Liver (tissue), 9 donors: ENCODE measurements around the gene SEMA4D. TPM values are rescaled to one million over a fixed set of nuclear protein-coding genes. Genes with fewer than 3 reads are reported as not detected.

Source experiments
- DNase-seq: peaks from one replicate; pipeline ENCODE4 v3.0.0-alpha.2; 2017; ENCODE audit warnings: low spot score
- H3K27ac ChIP-seq, 2 donors: one replicate each; pipeline ENCODE4 v1.7.0; 2013; ENCODE audit warnings: inconsistent platforms in 2 of 2, low read length in 2 of 2, control low read depth in 1 of 2, low read depth in 1 of 2, mild to moderate bottlenecking in 1 of 2
- H3K27me3 ChIP-seq, 4 donors: one replicate each; pipeline versions ENCODE4 v1.6.1 to v1.7.0; 2013; ENCODE audit warnings: low read length in 3 of 4, inconsistent platforms in 1 of 4, mild to moderate bottlenecking in 1 of 4, moderate library complexity in 1 of 4; ENCODE audit not compliant: control insufficient read depth in 4 of 4, insufficient read depth in 4 of 4
- H3K36me3 ChIP-seq, 4 donors: one replicate each; pipeline versions ENCODE4 v1.6.1 to v1.7.0; 2013; ENCODE audit warnings: low read length in 3 of 4, mild to moderate bottlenecking in 3 of 4, low read depth in 1 of 4, moderate library complexity in 1 of 4; ENCODE audit not compliant: control insufficient read depth in 4 of 4, insufficient read depth in 3 of 4
- H3K4me1 ChIP-seq, 4 donors: one replicate each; pipeline versions ENCODE4 v1.6.1 to v1.7.0; 2013; ENCODE audit warnings: low read length in 3 of 4, mild to moderate bottlenecking in 3 of 4, moderate library complexity in 1 of 4; ENCODE audit not compliant: control insufficient read depth in 4 of 4, insufficient read depth in 4 of 4
- H3K4me3 ChIP-seq, 3 donors: one replicate each; pipeline versions ENCODE4 v1.6.1 to v1.7.0; 2013; ENCODE audit warnings: low read length in 3 of 3, control low read depth in 1 of 3, low read depth in 1 of 3, mild to moderate bottlenecking in 1 of 3
- H3K9ac ChIP-seq, 2 donors: one replicate each; pipeline ENCODE4 v1.7.0; 2013; ENCODE audit warnings: low read length in 2 of 2, mild to moderate bottlenecking in 2 of 2, moderate library complexity in 2 of 2, control low read depth in 1 of 2, low read depth in 1 of 2
- H3K9me3 ChIP-seq, 4 donors: one replicate each; pipeline versions ENCODE4 v1.6.1 to v1.7.0; 2013; ENCODE audit warnings: low read length in 3 of 4; ENCODE audit not compliant: control insufficient read depth in 4 of 4
- EGR1 ChIP-seq, 2 donors: IDR thresholded peaks; 2 replicates each; pipeline ENCODE4 v1.6.1; 2016 to 2018; ENCODE audit warnings: antibody characterized with exemption in 2 of 2, low read depth in 2 of 2
- FOXA1 ChIP-seq: IDR thresholded peaks from 2 replicates; pipeline ENCODE4 v1.6.1; 2016; ENCODE audit warnings: antibody characterized with exemption
- FOXA2 ChIP-seq: IDR thresholded peaks from 2 replicates; pipeline ENCODE4 v1.6.1; 2016; ENCODE audit warnings: antibody characterized with exemption
- GABPA ChIP-seq, 2 donors: IDR thresholded peaks in 1 of 2; conservative IDR thresholded peaks in 1 of 2; 2 replicates each; pipeline ENCODE4 v1.6.1; 2016; ENCODE audit warnings: antibody characterized with exemption in 2 of 2, mild to moderate bottlenecking in 1 of 2, moderate library complexity in 1 of 2
- HNF4A ChIP-seq, 2 donors: conservative IDR thresholded peaks; 2 replicates each; pipeline ENCODE4 v1.6.1; 2016; ENCODE audit warnings: antibody characterized with exemption in 2 of 2, mild to moderate bottlenecking in 2 of 2
- HNF4G ChIP-seq: IDR thresholded peaks from 2 replicates; pipeline ENCODE4 v1.6.1; 2016; ENCODE audit warnings: antibody characterized with exemption
- JUND ChIP-seq, 2 donors: IDR thresholded peaks; 2 replicates each; pipeline ENCODE4 v1.6.1; 2016; ENCODE audit warnings: antibody characterized with exemption in 2 of 2
- NR2F2 ChIP-seq: IDR thresholded peaks from 2 replicates; pipeline ENCODE4 v1.6.1; 2016; ENCODE audit warnings: antibody characterized with exemption
- RAD21 ChIP-seq, 2 donors: IDR thresholded peaks; 2 replicates each; pipeline ENCODE4 v1.6.1; 2016; ENCODE audit warnings: antibody characterized with exemption in 2 of 2, mild to moderate bottlenecking in 2 of 2
- REST ChIP-seq: IDR thresholded peaks from 2 replicates; pipeline ENCODE4 v1.6.1; 2016; ENCODE audit warnings: antibody characterized with exemption, mild to moderate bottlenecking
- RXRA ChIP-seq, 2 donors: IDR thresholded peaks; 2 replicates each; pipeline ENCODE4 v1.6.1; 2017 to 2018; ENCODE audit warnings: antibody characterized with exemption in 2 of 2, mild to moderate bottlenecking in 1 of 2
- SP1 ChIP-seq: IDR thresholded peaks from 2 replicates; pipeline ENCODE4 v1.6.1; 2018; ENCODE audit warnings: antibody characterized with exemption, mild to moderate bottlenecking
- TAF1 ChIP-seq: conservative IDR thresholded peaks from 2 replicates; pipeline ENCODE4 v1.6.1; 2016; ENCODE audit warnings: antibody characterized with exemption, mild to moderate bottlenecking
- WGBS: extraction: QIAGEN DNeasy Blood & Tissue Kit; methylation state at CpG from one replicate; pipeline ENCODE4 v1.1.7; 2013; 5-methylcytosine and 5-hydroxymethylcytosine counted together
- polyA plus RNA-seq, 2 donors: library from polyadenylated mRNA; stranded (reverse) in 1 of 2; unstranded in 1 of 2; fragments of 200-250 nt in 1 of 2; fragments of >200 nt in 1 of 2; fragmentation: Nextera tagmentation in 1 of 2; extraction: Ambion mirVana in 1 of 2; gene quantifications; one replicate each; pipeline versions ENCODE4 v1.2.1 to v1.2.3, GENCODE V29; 2013 to 2015
- total RNA-seq, 2 donors: library from RNA; depleted of rRNA; stranded (reverse); fragments of >200 nt; gene quantifications; one replicate each; pipeline ENCODE4 v1.2.3, GENCODE V29; 2014
- TF ChIP-seq, protein P1 (sequence below): IDR thresholded peaks from 2 replicates; pipeline ENCODE4 v1.6.1; 2016; ENCODE audit warnings: antibody characterized with exemption
- TF ChIP-seq, protein P2 (sequence below): IDR thresholded peaks from 2 replicates; pipeline ENCODE4 v1.6.1; 2016; ENCODE audit warnings: antibody characterized with exemption
- TF ChIP-seq, protein P3 (sequence below): fragments of 150-350 bp; IDR thresholded peaks from 2 replicates; pipeline ENCODE4 v1.5.1; 2017; ENCODE audit warnings: improper control_type of control experiment, low read depth, low read length; ENCODE audit not compliant: missing input control
- TF ChIP-seq, protein P4 (sequence below): IDR thresholded peaks from 2 replicates; pipeline ENCODE4 v1.6.1; 2016; ENCODE audit warnings: antibody characterized with exemption
- donor health status: healthy.
- donor health status: healthy.
- donor health status: healthy.
- donor health status: healthy.
- donor health status: healthy.

SEMA4D gene
- total and polyA plus RNA-seq, 4 donors: 1.4 to 12.0 (median 4.1) TPM

DNA sequence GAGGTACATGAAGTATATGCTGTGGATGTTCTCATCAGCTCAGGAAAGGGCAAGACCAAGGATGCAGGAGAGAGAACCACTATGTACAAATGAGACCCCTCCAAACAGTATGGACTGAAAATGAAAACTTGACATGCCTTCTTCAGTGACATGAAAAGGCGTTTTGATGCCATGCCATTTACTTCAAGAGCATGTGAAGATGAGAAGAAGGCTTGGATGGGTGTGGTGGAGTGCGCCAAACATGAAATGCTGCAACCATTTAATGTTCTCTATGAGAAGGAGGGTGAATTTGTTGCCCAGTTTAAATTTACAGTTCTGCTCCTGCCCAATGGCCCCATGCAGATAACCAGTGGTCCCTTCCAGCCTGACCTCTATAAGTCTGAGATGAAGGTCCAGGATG lies 47.7 kb downstream of the SEMA4D start:
- Histone ChIP-seq H3K9me3 (no peaks in the 10 kb centered on the region), H3K27ac (no peak overlapping the region), H3K4me1 (no peaks in the 10 kb centered on the region), H3K9ac (no peak overlapping the region), H3K36me3 (no peaks in the 10 kb centered on the region), H3K27me3 (no peaks in the 10 kb centered on the region), H3K4me3 (no peak overlapping the region)
- TF ChIP-seq REST: no peak
- TF ChIP-seq HNF4A (conservative IDR thresholded peaks at IDR 0.05): no peak
- TF ChIP-seq HNF4G: no peak
- TF ChIP-seq, protein P1, sequence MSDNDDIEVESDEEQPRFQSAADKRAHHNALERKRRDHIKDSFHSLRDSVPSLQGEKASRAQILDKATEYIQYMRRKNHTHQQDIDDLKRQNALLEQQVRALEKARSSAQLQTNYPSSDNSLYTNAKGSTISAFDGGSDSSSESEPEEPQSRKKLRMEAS: no peak
- no peak for TF ChIP-seq NR2F2
- TF ChIP-seq RXRA (IDR thresholded peaks at IDR 0.05): no peak
- TF ChIP-seq, protein P2, sequence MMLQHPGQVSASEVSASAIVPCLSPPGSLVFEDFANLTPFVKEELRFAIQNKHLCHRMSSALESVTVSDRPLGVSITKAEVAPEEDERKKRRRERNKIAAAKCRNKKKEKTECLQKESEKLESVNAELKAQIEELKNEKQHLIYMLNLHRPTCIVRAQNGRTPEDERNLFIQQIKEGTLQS: no peak
- no peak for TF ChIP-seq EGR1 (IDR thresholded peaks at IDR 0.05; ENCODE audit: low read depth in 2 of 2)
- TF ChIP-seq, protein P3, sequence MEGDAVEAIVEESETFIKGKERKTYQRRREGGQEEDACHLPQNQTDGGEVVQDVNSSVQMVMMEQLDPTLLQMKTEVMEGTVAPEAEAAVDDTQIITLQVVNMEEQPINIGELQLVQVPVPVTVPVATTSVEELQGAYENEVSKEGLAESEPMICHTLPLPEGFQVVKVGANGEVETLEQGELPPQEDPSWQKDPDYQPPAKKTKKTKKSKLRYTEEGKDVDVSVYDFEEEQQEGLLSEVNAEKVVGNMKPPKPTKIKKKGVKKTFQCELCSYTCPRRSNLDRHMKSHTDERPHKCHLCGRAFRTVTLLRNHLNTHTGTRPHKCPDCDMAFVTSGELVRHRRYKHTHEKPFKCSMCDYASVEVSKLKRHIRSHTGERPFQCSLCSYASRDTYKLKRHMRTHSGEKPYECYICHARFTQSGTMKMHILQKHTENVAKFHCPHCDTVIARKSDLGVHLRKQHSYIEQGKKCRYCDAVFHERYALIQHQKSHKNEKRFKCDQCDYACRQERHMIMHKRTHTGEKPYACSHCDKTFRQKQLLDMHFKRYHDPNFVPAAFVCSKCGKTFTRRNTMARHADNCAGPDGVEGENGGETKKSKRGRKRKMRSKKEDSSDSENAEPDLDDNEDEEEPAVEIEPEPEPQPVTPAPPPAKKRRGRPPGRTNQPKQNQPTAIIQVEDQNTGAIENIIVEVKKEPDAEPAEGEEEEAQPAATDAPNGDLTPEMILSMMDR: no peak
- TF ChIP-seq JUND (IDR thresholded peaks at IDR 0.05): no peak
- no peak for TF ChIP-seq TAF1
- TF ChIP-seq SP1: no peak
- no peak for TF ChIP-seq GABPA (IDR thresholded peaks at IDR 0.05 in 1 of 2, conservative IDR thresholded peaks at IDR 0.05 in 1 of 2)
- TF ChIP-seq, protein P4, sequence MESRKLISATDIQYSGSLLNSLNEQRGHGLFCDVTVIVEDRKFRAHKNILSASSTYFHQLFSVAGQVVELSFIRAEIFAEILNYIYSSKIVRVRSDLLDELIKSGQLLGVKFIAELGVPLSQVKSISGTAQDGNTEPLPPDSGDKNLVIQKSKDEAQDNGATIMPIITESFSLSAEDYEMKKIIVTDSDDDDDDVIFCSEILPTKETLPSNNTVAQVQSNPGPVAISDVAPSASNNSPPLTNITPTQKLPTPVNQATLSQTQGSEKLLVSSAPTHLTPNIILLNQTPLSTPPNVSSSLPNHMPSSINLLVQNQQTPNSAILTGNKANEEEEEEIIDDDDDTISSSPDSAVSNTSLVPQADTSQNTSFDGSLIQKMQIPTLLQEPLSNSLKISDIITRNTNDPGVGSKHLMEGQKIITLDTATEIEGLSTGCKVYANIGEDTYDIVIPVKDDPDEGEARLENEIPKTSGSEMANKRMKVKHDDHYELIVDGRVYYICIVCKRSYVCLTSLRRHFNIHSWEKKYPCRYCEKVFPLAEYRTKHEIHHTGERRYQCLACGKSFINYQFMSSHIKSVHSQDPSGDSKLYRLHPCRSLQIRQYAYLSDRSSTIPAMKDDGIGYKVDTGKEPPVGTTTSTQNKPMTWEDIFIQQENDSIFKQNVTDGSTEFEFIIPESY: no peak
- no peak for TF ChIP-seq FOXA2
- no peak for TF ChIP-seq FOXA1
- TF ChIP-seq RAD21 (IDR thresholded peaks at IDR 0.05): no peak
- no peak for DNase-seq
- WGBS: 94% methylated on average over 2 of the region's 2 CpGs

DNA sequence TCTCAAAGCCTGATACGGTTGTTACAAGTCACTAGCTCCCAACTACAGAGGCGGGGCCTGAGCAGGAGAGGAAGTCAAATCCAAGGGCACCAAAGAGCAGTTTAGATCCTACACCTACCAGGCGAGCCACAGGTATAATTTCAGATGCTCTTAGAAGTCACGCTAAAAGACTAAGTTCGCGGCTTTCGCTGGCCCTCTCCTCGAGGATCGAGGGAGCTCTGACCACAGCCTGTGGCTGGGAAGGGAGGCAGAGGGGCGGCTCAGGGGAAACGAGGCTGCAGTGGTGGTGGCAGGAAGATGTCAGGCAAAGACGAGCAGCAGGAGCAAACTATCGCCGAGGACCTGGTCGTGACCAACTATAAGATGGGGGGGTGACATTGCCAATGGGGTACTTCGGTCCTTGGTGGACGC lies 48.6 kb downstream of the SEMA4D start:
- no peak for DNase-seq
- Histone ChIP-seq H3K9me3 (no peaks in the 10 kb centered on the region), H3K27me3 (no peaks in the 10 kb centered on the region), H3K4me1 (no peaks in the 10 kb centered on the region), H3K27ac (no peak overlapping the region), H3K9ac (no peak overlapping the region), H3K36me3 (no peaks in the 10 kb centered on the region), H3K4me3 (no peak overlapping the region)
- 92% methylated on average over 17 of the region's 17 CpGs for WGBS
- TF ChIP-seq, protein P4: no peak
- TF ChIP-seq GABPA (IDR thresholded peaks at IDR 0.05 in 1 of 2, conservative IDR thresholded peaks at IDR 0.05 in 1 of 2) (no peak), NR2F2 (no peak), SP1 (no peak), FOXA1 (no peak), FOXA2 (no peak), RAD21 (IDR thresholded peaks at IDR 0.05) (no peak), REST (no peak), EGR1 (IDR thresholded peaks at IDR 0.05; ENCODE audit: low read depth in 2 of 2) (no peak)
- TF ChIP-seq, protein P2: no peak
